Astrocyte (in vitro differentiated cells and primary cell): Measurements from ENCODE around the gene ZFAND2A. TPM values are rescaled to one million over a fixed set of nuclear protein-coding genes. Genes with fewer than 3 reads are reported as not detected.

ENCODE experiments used
- DNase-seq: peaks from one replicate; pipeline ENCODE4 v3.0.0-alpha.2; 2010; ENCODE audit warnings: low read depth
- FAIRE-seq: peaks from 2 replicates; lab custom pipeline; 2011; peaks lifted over from hg19 to GRCh38; lab: Jason Lieb, UNC
- H2AFZ ChIP-seq: 2 replicates; pipeline ENCODE4 v1.6.0; 2012; ENCODE audit warnings: low read depth, low read length, inconsistent platforms
- H3K27ac ChIP-seq: 2 replicates; pipeline ENCODE4 v1.5.1; 2011; ENCODE audit warnings: low read depth, low read length, inconsistent platforms
- H3K27me3 ChIP-seq: 2 replicates; pipeline ENCODE4 v1.6.0; 2011; ENCODE audit warnings: low read length, inconsistent platforms; ENCODE audit not compliant: insufficient read depth
- H3K36me3 ChIP-seq: 2 replicates; pipeline ENCODE4 v1.5.1; 2011; ENCODE audit warnings: low read length, inconsistent platforms; ENCODE audit not compliant: insufficient read depth
- H3K4me1 ChIP-seq: 2 replicates; pipeline ENCODE4 v1.5.1; 2011; ENCODE audit warnings: low read length, inconsistent platforms; ENCODE audit not compliant: insufficient read depth
- H3K4me2 ChIP-seq: 2 replicates; pipeline ENCODE4 v1.6.0; 2012; ENCODE audit warnings: low read length, inconsistent platforms
- H3K4me3 ChIP-seq: 2 replicates; pipeline ENCODE4 v1.5.1; 2011; ENCODE audit warnings: low read depth, mild to moderate bottlenecking, low read length, inconsistent platforms; ENCODE audit not compliant: insufficient read depth
- H3K79me2 ChIP-seq: 2 replicates; pipeline ENCODE4 v1.6.0; 2012; ENCODE audit warnings: mild to moderate bottlenecking, low read length, inconsistent platforms; ENCODE audit not compliant: insufficient read depth
- H3K9ac ChIP-seq: 2 replicates; pipeline ENCODE4 v1.6.0; 2012; ENCODE audit warnings: mild to moderate bottlenecking, low read length, inconsistent platforms
- H3K9me3 ChIP-seq: 2 replicates; pipeline ENCODE4 v1.5.1; 2012; ENCODE audit warnings: low read depth, mild to moderate bottlenecking, low read length, inconsistent platforms; ENCODE audit not compliant: insufficient read depth
- H4K20me1 ChIP-seq: 2 replicates; pipeline ENCODE4 v1.6.0; 2012; ENCODE audit warnings: low read length, inconsistent platforms; ENCODE audit not compliant: insufficient read depth
- H3K27ac Mint-ChIP-seq: one replicate; pipeline ENCODE4 v1.8.0; 2021; ENCODE audit warnings: mild to moderate bottlenecking, mixed read lengths; ENCODE audit not compliant: unreplicated experiment
- H3K27me3 Mint-ChIP-seq: one replicate; pipeline ENCODE4 v1.8.0; 2021; ENCODE audit warnings: low read depth, mixed read lengths; ENCODE audit not compliant: unreplicated experiment
- H3K36me3 Mint-ChIP-seq: one replicate; pipeline ENCODE4 v1.8.0; 2021; ENCODE audit warnings: low read depth, mixed read lengths; ENCODE audit not compliant: unreplicated experiment
- H3K4me1 Mint-ChIP-seq: one replicate; pipeline ENCODE4 v1.8.0; 2021; ENCODE audit warnings: low read depth, mixed read lengths; ENCODE audit not compliant: unreplicated experiment
- H3K4me3 Mint-ChIP-seq: one replicate; pipeline ENCODE4 v1.8.0; 2021; ENCODE audit warnings: mild to moderate bottlenecking, moderate library complexity, mixed read lengths; ENCODE audit not compliant: unreplicated experiment
- H3K9me3 Mint-ChIP-seq: one replicate; pipeline ENCODE4 v1.8.0; 2021; ENCODE audit warnings: mild to moderate bottlenecking, mixed read lengths; ENCODE audit not compliant: unreplicated experiment
- EZH2 ChIP-seq: IDR thresholded peaks from 2 replicates; pipeline ENCODE4 v1.6.1; 2012; ENCODE audit warnings: mild to moderate bottlenecking, low read length, inconsistent platforms; ENCODE audit not compliant: insufficient read depth
- total RNA-seq: library from RNA; stranded (reverse); gene quantifications from 2 replicates; pipeline ENCODE4 v1.2.1, GENCODE V29; 2021
- TF ChIP-seq, protein P1 (sequence below): IDR thresholded peaks from 2 replicates; pipeline ENCODE4 v1.5.1; 2011; ENCODE audit warnings: low read depth, mild to moderate bottlenecking, inconsistent platforms, low read length, moderate library complexity; ENCODE audit not compliant: insufficient read depth

Gene ZFAND2A
- total RNA-seq, 1 donor from 2014 or later: 45.5 TPM

DNA sequence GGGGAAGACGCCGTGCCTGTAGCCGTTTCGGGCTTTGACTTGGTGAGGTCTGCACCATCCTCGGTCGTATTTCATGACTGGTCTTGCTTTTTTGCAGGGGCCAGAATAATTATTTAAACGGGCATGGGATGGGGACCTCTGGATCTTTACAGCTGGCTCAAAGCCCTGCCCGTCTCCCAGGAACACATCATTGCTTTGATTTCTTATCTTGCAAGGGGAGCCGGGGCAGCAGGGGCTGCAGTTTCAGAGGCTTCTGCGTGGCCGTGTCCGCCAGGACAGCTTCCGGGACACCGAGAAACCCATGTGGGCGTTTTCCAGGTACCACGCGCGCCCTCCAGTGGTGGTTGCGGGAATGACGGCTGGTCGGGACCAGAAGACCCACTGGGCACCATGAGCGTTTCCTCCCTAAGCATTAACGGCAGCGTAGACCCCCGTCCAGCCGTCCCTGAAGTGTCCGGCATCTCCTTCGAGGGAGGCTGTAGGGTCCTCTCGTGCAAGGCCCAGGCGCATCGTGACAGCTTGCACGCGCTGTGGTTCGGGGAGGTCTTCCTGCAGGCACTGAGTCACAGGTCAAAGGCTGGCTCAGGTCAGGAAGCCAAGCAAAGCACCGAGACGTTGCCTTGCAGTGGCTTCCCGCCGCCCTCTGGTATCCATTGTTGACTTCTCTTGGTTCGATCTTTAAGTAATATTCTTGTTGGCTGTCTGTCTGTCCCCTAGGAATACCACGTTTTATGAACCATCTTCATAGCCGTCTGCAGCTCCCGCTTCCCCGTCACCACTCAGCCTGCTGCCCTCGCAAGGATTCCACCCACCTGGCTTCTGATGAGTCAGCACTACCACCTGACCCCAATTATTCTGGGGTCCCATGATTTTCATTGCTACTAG is 16.2 kb upstream of the ZFAND2A start:
- Histone ChIP-seq H3K9ac (peak overlapping the region; percentile 10), H3K4me3 (peak overlapping the region; percentile 12), H3K27ac (no peak overlapping the region), H3K79me2 (no peaks in the 10 kb centered on the region), H3K4me1 (peaks cover 6% of the 10 kb centered on the region), H3K36me3 (no peaks in the 10 kb centered on the region), H3K4me2 (peak overlapping the region; percentile 77), H4K20me1 (no peaks in the 10 kb centered on the region), H2AFZ (peak overlapping the region; percentile 80), H3K9me3 (no peaks in the 10 kb centered on the region), H3K27me3 (no peaks in the 10 kb centered on the region)
- peaks cover 2% of the 10 kb centered on the region for H3K36me3 Mint-ChIP-seq
- no peak overlapping the region for H3K4me3 Mint-ChIP-seq
- H3K27ac Mint-ChIP-seq: no peak overlapping the region
- H3K27me3 Mint-ChIP-seq: peaks cover 13% of the 10 kb centered on the region
- H3K9me3 Mint-ChIP-seq: no peaks in the 10 kb centered on the region
- DNase-seq (peak; percentile 27), FAIRE-seq (no peak)
- H3K4me1 Mint-ChIP-seq: peaks cover 4% of the 10 kb centered on the region
- no peak for TF ChIP-seq EZH2
- TF ChIP-seq, protein P1, sequence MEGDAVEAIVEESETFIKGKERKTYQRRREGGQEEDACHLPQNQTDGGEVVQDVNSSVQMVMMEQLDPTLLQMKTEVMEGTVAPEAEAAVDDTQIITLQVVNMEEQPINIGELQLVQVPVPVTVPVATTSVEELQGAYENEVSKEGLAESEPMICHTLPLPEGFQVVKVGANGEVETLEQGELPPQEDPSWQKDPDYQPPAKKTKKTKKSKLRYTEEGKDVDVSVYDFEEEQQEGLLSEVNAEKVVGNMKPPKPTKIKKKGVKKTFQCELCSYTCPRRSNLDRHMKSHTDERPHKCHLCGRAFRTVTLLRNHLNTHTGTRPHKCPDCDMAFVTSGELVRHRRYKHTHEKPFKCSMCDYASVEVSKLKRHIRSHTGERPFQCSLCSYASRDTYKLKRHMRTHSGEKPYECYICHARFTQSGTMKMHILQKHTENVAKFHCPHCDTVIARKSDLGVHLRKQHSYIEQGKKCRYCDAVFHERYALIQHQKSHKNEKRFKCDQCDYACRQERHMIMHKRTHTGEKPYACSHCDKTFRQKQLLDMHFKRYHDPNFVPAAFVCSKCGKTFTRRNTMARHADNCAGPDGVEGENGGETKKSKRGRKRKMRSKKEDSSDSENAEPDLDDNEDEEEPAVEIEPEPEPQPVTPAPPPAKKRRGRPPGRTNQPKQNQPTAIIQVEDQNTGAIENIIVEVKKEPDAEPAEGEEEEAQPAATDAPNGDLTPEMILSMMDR: peak; percentile 77

DNA sequence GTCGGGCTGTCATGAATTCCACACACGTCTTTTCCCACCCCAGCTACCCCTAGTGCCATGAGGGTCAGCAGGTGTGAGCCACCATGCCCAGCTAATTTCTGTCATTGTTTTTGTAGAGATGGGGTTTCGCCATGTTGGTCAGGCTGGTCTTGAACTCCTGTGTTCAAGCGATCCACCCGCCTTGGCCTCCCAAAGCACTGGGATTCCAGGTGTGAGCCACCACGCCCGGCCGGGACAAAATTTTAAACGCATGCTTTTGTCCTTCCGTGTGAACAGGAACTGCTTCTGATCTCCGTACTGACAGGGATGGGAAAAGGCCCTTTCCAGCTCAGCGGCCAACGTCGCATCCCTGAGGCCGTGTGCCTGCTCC is 15.6 kb upstream of the ZFAND2A start:
- H3K4me2 ChIP-seq: peak overlapping the region; percentile 77
- no peak overlapping the region for H3K4me3 ChIP-seq
- no peaks in the 10 kb centered on the region for H3K9me3 Mint-ChIP-seq
- no peak for TF ChIP-seq EZH2
- TF ChIP-seq, protein P1: no peak
- H3K4me1 ChIP-seq: peaks cover 6% of the 10 kb centered on the region
- H3K9me3 ChIP-seq: no peaks in the 10 kb centered on the region
- H3K27ac Mint-ChIP-seq: no peak overlapping the region
- FAIRE-seq (no peak), DNase-seq (no peak)
- H3K4me1 Mint-ChIP-seq: peaks cover 4% of the 10 kb centered on the region
- H3K36me3 Mint-ChIP-seq: peaks cover 2% of the 10 kb centered on the region
- no peaks in the 10 kb centered on the region for H3K36me3 ChIP-seq
- peak overlapping the region; percentile 80 for H2AFZ ChIP-seq
- no peaks in the 10 kb centered on the region for H3K79me2 ChIP-seq
- H3K27me3 ChIP-seq: no peaks in the 10 kb centered on the region
- peaks cover 12% of the 10 kb centered on the region for H3K27me3 Mint-ChIP-seq
- no peaks in the 10 kb centered on the region for H4K20me1 ChIP-seq
- H3K27ac ChIP-seq: no peak overlapping the region
- H3K4me3 Mint-ChIP-seq: no peak overlapping the region
- peak overlapping the region; percentile 10 for H3K9ac ChIP-seq
